NCI-H524 treated with DMSO at 0.1 percent for 48 hours (cell line): ENCODE measurements around the gene SASH3.

Experiments used
- DNase-seq: peaks from one replicate; lab custom pipeline; 2025; lab: John Stamatoyannopoulos, UW

Gene SASH3

DNA sequence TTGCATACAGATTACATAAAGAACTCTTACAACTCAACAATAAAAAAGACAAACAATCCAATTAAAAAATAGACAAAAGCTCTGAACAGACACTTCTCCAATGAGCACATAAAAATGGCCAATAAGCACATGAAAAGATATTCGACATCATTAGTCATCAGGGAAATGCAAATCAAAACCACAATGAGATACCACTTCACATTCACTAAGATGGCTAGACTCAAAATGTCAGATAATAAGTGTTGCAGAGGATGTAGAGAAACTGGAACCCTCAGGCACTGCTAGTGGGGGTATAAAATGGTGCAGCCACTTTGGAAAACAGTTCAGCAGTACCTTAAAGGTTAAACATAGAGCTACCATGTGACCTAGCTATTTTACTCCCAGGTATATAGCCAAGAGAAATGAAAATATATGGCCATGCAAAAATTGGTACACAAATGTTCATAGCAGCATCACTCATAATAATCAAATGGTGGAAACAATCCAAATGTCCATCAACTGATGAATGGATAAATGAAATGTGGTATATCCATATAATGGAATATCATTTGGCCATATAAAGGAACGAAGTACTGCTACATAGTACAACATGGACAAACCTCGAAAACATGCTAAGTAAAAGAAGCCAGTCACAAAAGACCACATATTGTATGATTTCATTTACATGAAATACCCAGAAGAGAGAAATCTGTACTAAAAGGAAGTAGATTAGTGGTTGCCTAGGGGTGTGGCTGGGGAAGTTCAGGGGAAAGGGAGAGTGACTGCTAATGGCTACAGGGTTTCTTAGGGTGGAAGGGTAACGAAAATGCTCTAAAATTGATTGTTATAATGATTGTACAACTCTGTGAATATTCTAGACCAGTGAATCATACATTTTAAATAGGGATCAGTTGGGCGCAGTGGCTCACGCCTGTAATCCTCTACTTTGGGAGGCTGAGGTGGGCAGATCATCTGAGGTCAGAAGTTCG is 29.4 kb downstream of the SASH3 start:
- no peak for DNase-seq

DNA sequence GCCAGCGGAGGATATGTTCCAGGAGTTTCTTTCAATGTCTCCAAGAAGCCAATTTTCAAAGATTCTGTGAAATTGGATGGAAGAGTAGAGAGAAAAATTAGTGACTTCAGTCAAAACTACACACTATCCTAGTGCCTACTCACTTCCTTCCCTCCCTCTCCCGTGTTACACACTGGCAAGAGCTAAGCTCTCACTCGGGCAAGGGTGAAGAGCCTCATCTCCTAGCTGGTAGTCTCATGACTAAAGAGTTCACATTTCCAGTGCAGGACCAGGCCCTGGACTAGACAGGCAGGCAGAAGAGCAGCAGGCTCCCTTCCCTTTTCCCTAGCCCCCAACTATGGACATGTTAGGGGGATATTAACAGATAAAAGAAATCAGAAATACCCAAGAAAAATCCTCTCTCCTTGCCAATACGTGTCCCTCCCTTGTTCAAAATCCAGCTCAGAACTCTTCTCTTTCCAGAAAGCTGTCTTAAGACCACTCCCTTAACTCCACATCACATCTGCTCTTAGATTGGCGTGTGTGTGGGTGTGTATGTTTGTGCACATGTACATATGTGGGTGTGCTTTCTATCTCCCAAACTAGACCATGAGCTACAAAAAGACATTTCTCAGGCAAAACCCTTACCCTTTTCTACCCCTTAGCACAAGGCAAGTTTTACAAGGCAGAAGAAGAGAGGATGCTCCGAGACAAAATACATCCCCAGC is 34.1 kb downstream of the SASH3 start:
- no peak for DNase-seq

DNA sequence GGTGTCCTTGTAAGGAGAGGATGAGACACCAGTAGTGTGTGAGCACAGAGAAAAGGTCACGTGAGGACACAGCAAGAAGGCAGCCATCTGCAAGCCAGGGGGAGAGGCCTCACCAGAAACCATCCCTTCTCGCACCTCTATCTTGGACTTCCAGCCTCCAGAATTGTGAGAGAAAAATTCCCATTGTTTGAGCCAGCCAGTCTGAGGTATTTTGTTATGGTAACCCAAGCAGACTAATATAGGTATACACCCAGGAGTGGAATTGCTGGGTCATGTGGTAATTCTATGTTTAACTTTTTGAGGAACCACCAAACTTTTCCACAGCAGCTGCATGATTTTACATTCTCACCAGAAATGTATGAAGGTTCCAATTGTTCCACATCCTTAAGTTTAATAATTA is 38.4 kb downstream of the SASH3 start:
- DNase-seq = no peak

DNA sequence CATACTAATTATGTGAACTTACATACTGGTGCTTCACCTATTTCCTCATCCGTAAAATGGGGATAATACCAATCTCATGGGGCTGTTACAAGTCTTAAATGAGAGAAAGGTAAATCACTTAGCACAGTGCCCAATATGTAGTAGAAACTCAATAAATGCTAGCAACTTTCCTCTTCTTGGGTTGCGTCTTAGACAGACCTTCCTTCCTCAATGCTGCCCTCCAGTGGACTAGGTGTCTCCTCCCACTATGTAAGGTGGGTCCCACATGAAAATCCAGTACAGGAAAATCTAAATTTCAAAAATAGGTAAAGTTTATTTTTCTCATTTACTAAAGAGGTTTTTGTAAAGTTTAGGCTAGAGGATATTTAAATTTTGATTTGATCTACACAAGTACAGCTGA is 43.4 kb downstream of the SASH3 start:
- DNase-seq = no peak

DNA sequence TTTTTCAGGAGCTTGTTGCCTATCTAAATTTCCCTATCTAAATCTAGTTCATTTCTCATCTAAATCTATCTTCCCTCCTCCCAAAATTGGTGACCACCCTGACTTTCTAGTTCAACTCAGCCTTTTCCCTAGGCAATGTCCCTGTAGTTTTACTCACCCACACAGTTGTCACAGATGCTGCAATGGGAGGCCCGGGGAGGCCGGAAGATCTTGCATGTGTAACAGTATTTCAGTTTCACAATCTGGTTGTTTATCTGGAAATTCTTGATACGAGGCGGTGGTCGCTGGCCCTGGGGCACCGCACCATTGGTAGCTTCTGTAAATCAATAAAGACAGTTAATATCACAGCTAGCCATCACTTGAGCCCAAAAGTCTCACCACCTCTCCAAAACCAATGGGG is 43.8 kb downstream of the SASH3 start:
- no peak for DNase-seq

DNA sequence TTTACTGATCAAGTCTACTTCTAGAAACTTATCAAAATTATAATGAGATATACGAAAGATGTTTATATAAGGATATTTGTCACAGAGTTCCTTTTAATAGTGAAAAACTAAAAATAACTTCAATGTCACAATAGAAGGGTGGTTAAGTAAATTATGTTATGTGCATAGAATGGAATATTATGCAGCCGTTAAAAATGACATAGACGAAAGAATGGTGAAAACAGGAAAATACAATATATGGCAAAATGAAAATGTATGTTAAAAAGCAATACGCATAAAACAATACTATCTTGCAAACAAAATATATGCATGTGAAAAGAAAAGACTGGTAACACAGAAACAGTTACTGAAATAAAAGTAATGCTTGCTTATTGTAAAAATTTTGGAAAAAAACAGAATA is 44.9 kb downstream of the SASH3 start:
- DNase-seq = no peak

DNA sequence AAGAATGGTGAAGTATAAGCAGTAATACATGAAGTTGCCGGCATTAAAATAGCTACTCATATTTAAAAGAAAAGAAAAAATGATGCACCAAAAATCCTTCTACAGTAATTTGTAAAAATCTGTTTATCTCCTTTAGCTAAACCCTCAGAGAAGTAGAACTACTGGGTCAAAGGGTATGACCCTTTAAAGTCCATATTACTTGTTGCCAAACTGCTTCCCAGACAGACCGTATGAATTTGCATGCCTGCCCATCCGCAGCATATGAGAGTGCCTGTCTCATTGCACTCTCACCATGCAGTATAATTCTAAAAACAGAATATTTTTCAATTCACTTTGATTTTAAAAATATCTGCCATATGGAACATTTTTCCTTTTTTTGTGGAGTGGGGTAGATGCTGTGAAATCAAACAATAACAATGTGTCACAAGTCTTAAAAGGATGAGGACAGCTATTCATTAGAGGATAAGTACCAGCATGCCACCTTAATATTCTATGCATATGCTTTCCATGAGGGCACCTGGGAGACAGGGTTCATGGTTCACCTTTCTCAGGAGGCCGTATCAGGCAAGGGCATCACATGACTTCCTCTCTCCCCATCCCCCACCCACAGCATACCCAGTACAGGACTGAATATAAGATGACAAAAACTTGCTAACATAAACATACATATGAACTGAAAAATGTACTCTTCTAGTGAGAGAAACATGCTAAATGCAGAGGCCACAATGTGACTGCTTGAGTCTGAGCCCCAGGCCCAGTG is 46.2 kb downstream of the SASH3 start:
- no peak for DNase-seq

DNA sequence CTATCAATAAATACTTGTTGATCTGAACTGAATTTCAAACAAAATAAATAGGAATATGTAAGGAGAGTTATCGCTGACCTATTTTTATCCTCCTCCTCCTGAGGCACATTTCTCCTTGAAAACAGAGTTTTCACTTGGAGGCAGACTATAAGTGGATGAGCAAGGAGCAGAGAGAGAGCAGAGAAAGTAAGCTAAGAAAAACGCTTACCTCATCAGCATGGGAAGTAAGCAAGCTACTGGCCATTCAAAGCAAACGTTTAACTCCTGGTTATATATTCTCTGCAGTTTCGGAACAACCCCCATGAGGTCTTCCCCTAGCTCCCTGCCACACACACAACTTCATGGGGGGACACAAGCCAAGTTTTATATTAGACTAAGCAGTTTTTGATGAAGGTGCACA is 50.7 kb downstream of the SASH3 start:
- no peak for DNase-seq

DNA sequence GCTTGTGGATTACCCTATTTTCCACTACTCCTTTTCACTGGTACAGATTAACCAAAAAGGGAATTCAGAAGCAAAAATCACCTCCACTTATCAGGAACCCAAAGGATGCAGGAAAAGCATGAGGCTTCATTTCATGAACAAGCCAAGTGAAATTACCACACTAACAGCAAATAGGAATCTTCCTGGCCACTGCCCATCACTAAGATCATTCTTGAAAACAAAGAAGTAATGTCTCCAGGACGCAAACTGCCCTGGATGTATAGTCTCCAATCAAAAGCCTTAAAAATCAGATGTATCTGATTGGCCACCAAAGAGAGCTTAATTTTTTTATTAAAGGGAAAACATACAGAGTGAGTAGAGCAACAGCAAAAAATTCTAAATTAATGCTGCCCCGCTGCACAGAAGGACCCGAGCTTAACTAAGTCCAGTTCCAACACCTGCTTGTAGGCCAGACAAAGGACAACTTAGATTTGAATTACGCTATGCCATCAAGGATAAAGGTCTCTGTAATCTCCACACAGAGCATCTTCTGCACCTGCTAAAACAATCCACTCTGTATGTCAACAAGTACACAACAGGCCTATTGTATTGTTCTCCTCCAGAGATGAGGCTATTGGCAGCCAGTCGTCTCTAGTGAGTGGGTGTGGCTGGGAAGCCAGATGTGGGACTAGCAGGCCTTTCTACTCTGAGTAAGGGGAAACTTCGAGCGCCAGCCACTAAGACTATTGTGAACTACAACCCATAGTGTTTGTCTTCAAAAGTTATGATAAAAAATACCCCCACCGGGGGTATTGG is 51.5 kb downstream of the SASH3 start:
- no peak for DNase-seq

DNA sequence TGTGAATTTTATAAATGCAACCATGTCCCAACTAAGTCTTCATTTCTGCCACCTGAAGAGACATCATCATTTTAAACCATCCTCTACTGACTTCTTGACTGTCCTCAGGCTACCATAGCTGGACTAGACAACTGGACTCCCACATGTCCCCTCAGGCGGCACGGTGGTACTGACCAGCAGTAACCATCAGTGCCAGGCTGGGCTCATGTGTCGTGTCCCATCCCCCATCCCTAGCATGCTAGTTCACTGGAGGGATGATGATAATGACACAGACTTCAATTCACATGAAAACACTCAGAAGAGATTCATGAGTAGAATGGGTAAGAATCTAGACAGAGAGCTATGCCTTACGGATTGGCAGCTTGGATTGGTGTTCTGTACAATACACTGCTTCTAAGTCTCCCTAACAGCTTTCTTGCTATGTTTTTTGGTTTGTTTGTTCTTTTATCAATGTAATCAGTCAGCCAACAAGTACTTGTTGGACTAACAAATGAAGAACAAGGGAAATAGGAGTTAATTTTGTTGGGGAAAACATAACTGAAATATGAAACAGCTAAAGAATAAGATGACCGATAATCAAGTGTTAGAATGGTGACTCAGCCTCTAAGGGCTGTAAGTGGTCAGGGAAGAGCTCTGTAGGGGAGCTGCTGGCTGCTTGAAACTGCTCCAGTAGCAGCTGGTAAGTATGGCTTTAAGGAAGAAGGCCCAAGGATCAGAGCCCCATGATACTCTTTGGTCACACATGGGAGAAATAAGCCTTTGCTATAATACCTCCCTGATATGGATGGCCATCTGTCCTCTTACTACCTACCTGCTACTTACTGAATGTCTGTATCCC is 53.6 kb downstream of the SASH3 start:
- DNase-seq = peak; percentile 98

DNA sequence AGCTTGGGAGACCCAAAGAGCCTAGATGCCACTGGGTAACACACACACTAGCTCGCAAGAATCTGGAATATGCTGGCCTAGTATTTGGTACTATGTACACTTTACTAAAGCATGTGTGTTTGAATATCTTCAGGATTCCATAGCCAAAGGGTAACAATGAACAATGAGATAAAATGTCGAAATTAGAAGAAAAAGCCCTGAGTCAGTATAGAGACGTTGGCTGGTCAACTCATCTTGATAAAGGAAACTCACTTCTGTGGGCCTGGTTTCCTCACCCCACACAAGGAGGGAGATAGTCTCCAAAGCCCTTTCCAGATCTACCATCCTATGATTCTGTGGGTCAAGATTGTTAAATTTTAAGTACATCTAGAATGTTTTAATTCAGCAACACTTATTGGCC is 57.1 kb downstream of the SASH3 start:
- DNase-seq = no peak

DNA sequence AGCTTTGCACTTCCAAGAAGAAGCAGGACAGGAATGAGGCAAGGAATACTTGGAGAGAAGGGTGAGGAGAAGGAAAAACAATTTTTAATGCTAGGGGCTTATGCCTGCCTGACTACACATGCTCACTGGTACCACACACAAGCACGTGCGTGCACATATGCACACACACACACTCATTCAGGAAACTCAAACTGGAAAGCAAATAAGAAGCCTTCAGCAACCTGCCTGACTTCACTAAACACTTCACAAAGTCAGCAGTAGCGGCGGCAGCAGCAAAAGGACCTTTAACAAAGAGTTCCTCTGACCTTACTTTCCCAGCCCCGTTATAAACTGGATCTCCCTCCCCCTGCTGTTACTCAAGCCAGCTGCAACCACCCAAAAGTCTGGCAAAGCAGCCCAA is 60.6 kb downstream of the SASH3 start:
- DNase-seq = no peak

DNA sequence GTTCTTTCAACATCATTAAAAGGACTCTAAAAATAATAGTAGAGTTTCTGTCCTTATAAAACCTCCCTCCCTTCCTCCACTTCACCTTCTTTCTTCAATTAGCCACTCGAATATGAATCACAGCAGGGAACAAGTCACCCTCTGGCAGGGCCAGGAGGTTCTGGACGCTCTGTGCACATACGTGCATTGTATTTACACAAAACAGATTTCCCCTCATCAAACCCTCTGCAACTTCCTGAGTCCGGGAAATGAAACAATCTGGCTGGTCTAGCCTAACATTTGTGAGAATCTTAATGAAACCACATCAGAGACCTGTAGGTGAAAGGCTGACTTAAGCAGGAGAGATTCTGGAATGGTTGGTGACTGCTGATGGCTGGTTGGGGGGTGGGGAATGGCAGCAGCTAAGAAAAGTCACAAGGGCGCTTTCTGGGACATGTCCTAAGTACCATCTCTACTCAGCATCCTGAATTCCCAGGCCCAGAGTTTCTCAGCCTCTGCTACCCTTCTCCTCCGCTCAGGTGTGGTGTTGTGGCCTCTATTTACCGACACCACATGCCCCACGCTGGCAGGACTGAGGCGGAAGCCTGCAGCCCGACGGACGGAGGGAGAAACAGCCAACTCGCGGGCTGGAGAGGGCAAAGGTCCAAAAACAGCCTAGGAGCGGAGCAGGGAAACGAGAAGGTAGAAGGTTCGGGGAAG is 62.9 kb downstream of the SASH3 start:
- DNase-seq = no peak

DNA sequence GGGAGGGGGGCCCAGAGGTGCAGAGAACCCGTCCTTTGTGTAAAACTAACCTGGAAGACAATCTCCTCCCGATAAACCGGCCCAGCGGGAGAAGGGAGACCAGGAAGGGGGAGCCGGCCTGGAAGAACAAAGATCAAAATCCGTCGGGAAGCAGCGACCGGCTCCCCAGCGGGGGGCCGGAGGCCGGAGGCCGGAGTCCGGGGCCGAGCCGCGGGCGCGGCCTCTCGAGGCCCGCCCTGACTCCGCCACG is 63.4 kb downstream of the SASH3 start:
- DNase-seq = no peak

DNA sequence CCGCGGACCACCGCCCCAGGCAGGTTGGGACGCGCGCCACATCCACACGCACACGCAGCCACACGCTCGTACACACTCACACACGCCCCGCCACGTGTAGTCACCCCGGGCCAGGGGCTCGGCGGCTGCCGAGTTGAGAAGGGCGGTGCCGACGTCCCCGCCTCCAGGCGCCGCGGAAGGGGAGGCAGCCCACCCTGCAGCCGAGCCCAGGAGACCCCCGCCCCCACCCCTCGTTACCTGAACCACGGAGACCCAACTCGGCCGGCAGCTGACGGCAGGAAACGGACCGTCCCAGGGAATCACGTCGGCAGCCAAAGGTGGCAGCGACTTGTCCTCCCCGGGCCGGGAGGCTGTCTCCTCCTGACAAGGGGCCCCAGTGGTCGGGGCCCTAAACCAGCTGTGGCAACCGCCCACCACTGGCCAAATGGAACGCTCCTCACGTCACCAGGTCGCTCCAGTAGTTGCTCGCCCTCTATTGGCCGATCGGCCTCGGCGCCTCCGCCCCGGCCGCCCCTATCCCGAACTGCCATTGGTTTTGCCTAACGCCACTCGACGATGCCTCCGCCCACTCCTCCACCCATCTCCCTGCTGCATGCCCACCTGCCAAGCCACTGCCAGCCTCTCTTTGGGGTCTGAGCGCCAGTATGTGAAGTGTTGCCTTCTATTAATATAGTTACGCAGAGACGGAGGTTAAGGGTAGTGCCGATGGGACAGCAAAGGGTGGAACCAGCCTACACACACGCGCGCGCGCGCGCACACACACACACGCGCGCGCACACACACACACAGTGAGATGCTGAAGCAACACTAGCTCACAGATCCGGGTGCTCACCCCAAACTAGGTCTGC is 63.9 kb downstream of the SASH3 start, which contains the start of gene ZDHHC9:
ZDHHC9 (minus strand) TSS at position 428 of the 848 bp plus-strand sequence. CDS start 1,941 bp downstream, outside the sequence.
- DNase-seq = peak; percentile 84
